ENCODE data around the gene CAPN5. TPM values are rescaled to one million over a fixed set of nuclear protein-coding genes. Genes with fewer than 3 reads are reported as not detected.

The CAPN5 gene
- total RNA-seq, 1 experiment from 2014 or later = 17.3 TPM

GRCh38 chr11:77027275-77027674 is 39.5 kb upstream of the CAPN5 start:
- H3K4me1 ChIP-seq (ENCODE audit: control insufficient read depth, insufficient read depth, low read length) = no peaks in the 10 kb centered on the region
- intact Hi-C loops (cut with micrococcal nuclease; ENCODE audit: unreplicated experiment) (no loop called here), in situ Hi-C loops (cut with HindIII; ENCODE audit: low pct_unique_long_range_greater_than_20kb, low sequenced_read_pairs) (no loop called here)
- H3K4me3 ChIP-seq (ENCODE audit: low read depth in 2 of 2, low read length in 2 of 2) = no peak overlapping the region
- H3K36me3 ChIP-seq (ENCODE audit: control insufficient read depth, insufficient read depth, low read length) = no peaks in the 10 kb centered on the region
- no peaks in the 10 kb centered on the region for H3K27me3 ChIP-seq (ENCODE audit: control insufficient read depth, insufficient read depth, low read length)
- H3K9me3 ChIP-seq (ENCODE audit: control insufficient read depth, insufficient read depth, low read depth, low read length) = no peaks in the 10 kb centered on the region
- BruUV-seq (replicated peaks) = no TSS peak
- no peak for ATAC-seq
- CTCF ChIA-PET = no interaction called here
- DNase-seq (ENCODE audit: low read depth, low spot score) = no peak
- POLR2A ChIA-PET = no interaction called here
- H3K27ac ChIP-seq (ENCODE audit: low read length) = no peak overlapping the region
- no peak for TF ChIP-seq SIN3A (IDR thresholded peaks at IDR 0.05; ENCODE audit: borderline replicate concordance, insufficient read depth, low read depth, low read length)

DNA sequence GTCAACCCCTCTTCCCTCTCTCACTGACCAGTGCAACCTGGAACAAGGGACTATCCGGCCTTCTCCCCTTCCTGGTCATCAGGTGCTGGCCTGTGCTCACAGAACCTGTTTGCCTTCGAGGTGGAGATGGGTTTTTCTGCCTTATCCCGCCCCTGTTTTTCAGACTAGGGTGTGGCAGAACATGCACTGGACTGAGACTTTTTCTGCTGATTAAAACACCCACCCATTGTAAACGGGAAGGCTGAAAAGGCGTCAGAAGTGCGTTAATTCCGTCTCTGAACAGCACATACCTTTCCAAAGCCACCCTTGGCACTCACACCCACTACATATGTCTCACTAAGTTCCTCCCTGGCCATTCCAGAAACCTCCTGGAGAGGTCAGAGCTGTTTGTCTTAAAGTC is 36.9 kb upstream of the CAPN5 start:
- DNase-seq (ENCODE audit: low read depth, low spot score) = no peak
- Histone ChIP-seq H3K4me1 (ENCODE audit: control insufficient read depth, insufficient read depth, low read length) (no peaks in the 10 kb centered on the region), H3K4me3 (ENCODE audit: low read depth in 2 of 2, low read length in 2 of 2) (no peak overlapping the region), H3K36me3 (ENCODE audit: control insufficient read depth, insufficient read depth, low read length) (no peaks in the 10 kb centered on the region), H3K27me3 (ENCODE audit: control insufficient read depth, insufficient read depth, low read length) (no peaks in the 10 kb centered on the region), H3K9me3 (ENCODE audit: control insufficient read depth, insufficient read depth, low read depth, low read length) (no peaks in the 10 kb centered on the region), H3K27ac (ENCODE audit: low read length) (no peak overlapping the region)
- in situ Hi-C loops (cut with HindIII; ENCODE audit: low pct_unique_long_range_greater_than_20kb, low sequenced_read_pairs) = no loop called here
- intact Hi-C loops (cut with micrococcal nuclease; ENCODE audit: unreplicated experiment) = no loop called here
- ChIA-PET POLR2A (interaction anchor here (0.6 kb wide), 1 partner anchor 139 kb away, joined by 3 read pairs; no protein-coding TSS in a partner anchor), CTCF (interaction anchor here (0.8 kb wide), 1 partner anchor 16 kb away, joined by 3 read pairs; no protein-coding TSS in a partner anchor)
- ATAC-seq = peak; percentile 42; the same call in 1 of the 2 replicates
- TF ChIP-seq REST (IDR thresholded peaks at IDR 0.05; ENCODE audit: insufficient read depth in 1 of 2, low read depth in 2 of 2, low read length in 1 of 2) (no peak), CTCF (IDR thresholded peaks at IDR 0.05) (no peak), POLR2AphosphoS5 (IDR thresholded peaks at IDR 0.05; ENCODE audit: low read depth, low read length) (no peak), TCF7L2 (IDR thresholded peaks at IDR 0.05; ENCODE audit: low read depth, low read length) (no peak), SIN3A (IDR thresholded peaks at IDR 0.05; ENCODE audit: borderline replicate concordance, insufficient read depth, low read depth, low read length) (no peak)
- BruUV-seq (replicated peaks) = no TSS peak

- H3K27ac ChIP-seq (ENCODE audit: low read length) = no peak overlapping the region
- H3K9me3 ChIP-seq (ENCODE audit: control insufficient read depth, insufficient read depth, low read depth, low read length) = no peaks in the 10 kb centered on the region
- H3K27me3 ChIP-seq (ENCODE audit: control insufficient read depth, insufficient read depth, low read length) = no peaks in the 10 kb centered on the region
- no peak overlapping the region for H3K4me3 ChIP-seq (ENCODE audit: low read depth in 2 of 2, low read length in 2 of 2)
- ATAC-seq (peak; percentile 35; the same call in 1 of the 2 replicates), DNase-seq (ENCODE audit: low read depth, low spot score) (no peak)
- no TSS peak for BruUV-seq (replicated peaks)
- TF ChIP-seq TCF7L2 (IDR thresholded peaks at IDR 0.05; ENCODE audit: low read depth, low read length) = no peak
- TF ChIP-seq POLR2AphosphoS5 (IDR thresholded peaks at IDR 0.05; ENCODE audit: low read depth, low read length) = no peak
- TF ChIP-seq SIN3A (IDR thresholded peaks at IDR 0.05; ENCODE audit: borderline replicate concordance, insufficient read depth, low read depth, low read length) = no peak
- TF ChIP-seq REST (IDR thresholded peaks at IDR 0.05; ENCODE audit: insufficient read depth in 1 of 2, low read depth in 2 of 2, low read length in 1 of 2) = no peak
- no peak; the same call in 1 of the 2 replicates for TF ChIP-seq CTCF (IDR thresholded peaks at IDR 0.05)
- in situ Hi-C loops (cut with HindIII; ENCODE audit: low pct_unique_long_range_greater_than_20kb, low sequenced_read_pairs) (no loop called here), intact Hi-C loops (cut with micrococcal nuclease; ENCODE audit: unreplicated experiment) (no loop called here)
- H3K4me1 ChIP-seq (ENCODE audit: control insufficient read depth, insufficient read depth, low read length) = peaks cover 7% of the 10 kb centered on the region
- ChIA-PET CTCF (interaction anchor here (0.8 kb wide), 1 partner anchor 15 kb away, joined by 3 read pairs; no protein-coding TSS in a partner anchor), POLR2A (no interaction called here)
- no peaks in the 10 kb centered on the region for H3K36me3 ChIP-seq (ENCODE audit: control insufficient read depth, insufficient read depth, low read length)
Observed at GRCh38 chr11:77030834-77031414, 35.8 kb upstream of the CAPN5 start.
